Astrocyte (in vitro differentiated cells and primary cell): ENCODE measurements around the gene C19orf38. TPM values are rescaled to one million over a fixed set of nuclear protein-coding genes. Genes with fewer than 3 reads are reported as not detected.

Experiments
- DNase-seq: peaks from one replicate; pipeline ENCODE4 v3.0.0-alpha.2; 2010; ENCODE audit warnings: low read depth
- FAIRE-seq: peaks from 2 replicates; lab custom pipeline; 2011; peaks lifted over from hg19 to GRCh38; lab: Jason Lieb, UNC
- H2AFZ ChIP-seq: 2 replicates; pipeline ENCODE4 v1.6.0; 2012; ENCODE audit warnings: low read depth, low read length, inconsistent platforms
- H3K27ac ChIP-seq: 2 replicates; pipeline ENCODE4 v1.5.1; 2011; ENCODE audit warnings: low read depth, low read length, inconsistent platforms
- H3K27me3 ChIP-seq: 2 replicates; pipeline ENCODE4 v1.6.0; 2011; ENCODE audit warnings: low read length, inconsistent platforms; ENCODE audit not compliant: insufficient read depth
- H3K36me3 ChIP-seq: 2 replicates; pipeline ENCODE4 v1.5.1; 2011; ENCODE audit warnings: low read length, inconsistent platforms; ENCODE audit not compliant: insufficient read depth
- H3K4me1 ChIP-seq: 2 replicates; pipeline ENCODE4 v1.5.1; 2011; ENCODE audit warnings: low read length, inconsistent platforms; ENCODE audit not compliant: insufficient read depth
- H3K4me2 ChIP-seq: 2 replicates; pipeline ENCODE4 v1.6.0; 2012; ENCODE audit warnings: low read length, inconsistent platforms
- H3K4me3 ChIP-seq: 2 replicates; pipeline ENCODE4 v1.5.1; 2011; ENCODE audit warnings: low read depth, mild to moderate bottlenecking, low read length, inconsistent platforms; ENCODE audit not compliant: insufficient read depth
- H3K79me2 ChIP-seq: 2 replicates; pipeline ENCODE4 v1.6.0; 2012; ENCODE audit warnings: mild to moderate bottlenecking, low read length, inconsistent platforms; ENCODE audit not compliant: insufficient read depth
- H3K9ac ChIP-seq: 2 replicates; pipeline ENCODE4 v1.6.0; 2012; ENCODE audit warnings: mild to moderate bottlenecking, low read length, inconsistent platforms
- H3K9me3 ChIP-seq: 2 replicates; pipeline ENCODE4 v1.5.1; 2012; ENCODE audit warnings: low read depth, mild to moderate bottlenecking, low read length, inconsistent platforms; ENCODE audit not compliant: insufficient read depth
- H4K20me1 ChIP-seq: 2 replicates; pipeline ENCODE4 v1.6.0; 2012; ENCODE audit warnings: low read length, inconsistent platforms; ENCODE audit not compliant: insufficient read depth
- H3K27ac Mint-ChIP-seq: one replicate; pipeline ENCODE4 v1.8.0; 2021; ENCODE audit warnings: mild to moderate bottlenecking, mixed read lengths; ENCODE audit not compliant: unreplicated experiment
- H3K27me3 Mint-ChIP-seq: one replicate; pipeline ENCODE4 v1.8.0; 2021; ENCODE audit warnings: low read depth, mixed read lengths; ENCODE audit not compliant: unreplicated experiment
- H3K36me3 Mint-ChIP-seq: one replicate; pipeline ENCODE4 v1.8.0; 2021; ENCODE audit warnings: low read depth, mixed read lengths; ENCODE audit not compliant: unreplicated experiment
- H3K4me1 Mint-ChIP-seq: one replicate; pipeline ENCODE4 v1.8.0; 2021; ENCODE audit warnings: low read depth, mixed read lengths; ENCODE audit not compliant: unreplicated experiment
- H3K4me3 Mint-ChIP-seq: one replicate; pipeline ENCODE4 v1.8.0; 2021; ENCODE audit warnings: mild to moderate bottlenecking, moderate library complexity, mixed read lengths; ENCODE audit not compliant: unreplicated experiment
- H3K9me3 Mint-ChIP-seq: one replicate; pipeline ENCODE4 v1.8.0; 2021; ENCODE audit warnings: mild to moderate bottlenecking, mixed read lengths; ENCODE audit not compliant: unreplicated experiment
- EZH2 ChIP-seq: IDR thresholded peaks from 2 replicates; pipeline ENCODE4 v1.6.1; 2012; ENCODE audit warnings: mild to moderate bottlenecking, low read length, inconsistent platforms; ENCODE audit not compliant: insufficient read depth
- total RNA-seq: library from RNA; stranded (reverse); gene quantifications from 2 replicates; pipeline ENCODE4 v1.2.1, GENCODE V29; 2021
- TF ChIP-seq, protein P1 (sequence below): IDR thresholded peaks from 2 replicates; pipeline ENCODE4 v1.5.1; 2011; ENCODE audit warnings: low read depth, mild to moderate bottlenecking, inconsistent platforms, low read length, moderate library complexity; ENCODE audit not compliant: insufficient read depth

C19orf38 gene
- total RNA-seq, 1 donor from 2014 or later, result 0.23 TPM

DNA sequence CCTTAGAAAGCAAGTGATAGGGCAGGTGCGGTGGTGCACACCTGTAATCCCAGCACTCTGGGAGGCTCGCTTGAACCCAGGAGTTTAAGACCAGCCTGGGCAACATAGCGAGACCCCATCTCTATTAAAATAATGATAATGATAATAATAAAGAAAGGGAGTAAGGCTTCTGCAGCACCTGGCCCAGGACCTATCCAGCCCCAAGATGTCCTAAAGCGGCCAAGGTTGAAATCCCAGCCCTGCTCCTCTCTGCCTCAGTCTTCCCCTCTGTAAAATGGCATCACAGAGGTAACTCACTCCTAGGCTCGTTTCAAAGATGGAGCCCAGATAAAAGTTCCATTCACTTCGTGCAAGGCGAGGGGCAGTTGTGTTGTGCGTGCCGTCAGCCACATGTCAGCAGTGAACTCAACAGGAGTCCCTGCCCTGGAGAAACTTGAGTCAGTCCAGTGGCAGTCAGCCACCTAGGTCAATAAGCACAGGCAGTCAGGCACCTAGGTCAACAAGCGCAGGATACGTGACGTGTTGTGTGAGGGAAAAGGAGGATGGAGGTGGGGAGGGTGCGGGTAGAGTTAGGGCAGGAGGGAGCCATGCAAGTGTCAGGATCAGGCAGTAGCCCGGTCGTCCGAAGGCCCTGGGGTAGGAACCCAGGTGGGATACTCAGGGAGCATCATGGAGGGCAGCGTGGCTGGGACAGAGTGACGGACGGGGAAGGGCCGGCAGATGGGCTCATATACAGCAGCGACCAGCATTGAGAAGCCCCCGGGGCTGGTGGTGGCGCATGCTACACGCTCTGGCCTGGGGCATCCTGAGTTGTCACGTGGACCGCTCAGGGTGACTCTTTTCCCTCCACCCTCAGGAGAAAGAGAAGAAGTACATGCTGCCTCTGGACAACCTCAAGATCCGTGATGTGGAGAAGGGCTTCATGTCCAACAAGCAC lies 28.8 kb upstream of the C19orf38 start:
- FAIRE-seq (no peak), DNase-seq (no peak)
- Histone ChIP-seq H3K36me3 (peaks cover 13% of the 10 kb centered on the region), H3K9ac (no peak overlapping the region), H3K4me2 (no peak overlapping the region), H3K4me1 (peaks cover 26% of the 10 kb centered on the region), H2AFZ (no peak overlapping the region), H4K20me1 (no peaks in the 10 kb centered on the region), H3K27me3 (no peaks in the 10 kb centered on the region), H3K27ac (no peak overlapping the region), H3K4me3 (no peak overlapping the region), H3K79me2 (peaks cover 27% of the 10 kb centered on the region), H3K9me3 (no peaks in the 10 kb centered on the region)
- Mint-ChIP-seq H3K27me3 (no peaks in the 10 kb centered on the region), H3K27ac (peak overlapping the region; percentile 41), H3K9me3 (no peaks in the 10 kb centered on the region), H3K4me3 (no peak overlapping the region), H3K4me1 (peaks cover 9% of the 10 kb centered on the region), H3K36me3 (peaks cover 24% of the 10 kb centered on the region)
- TF ChIP-seq EZH2, result no peak

DNA sequence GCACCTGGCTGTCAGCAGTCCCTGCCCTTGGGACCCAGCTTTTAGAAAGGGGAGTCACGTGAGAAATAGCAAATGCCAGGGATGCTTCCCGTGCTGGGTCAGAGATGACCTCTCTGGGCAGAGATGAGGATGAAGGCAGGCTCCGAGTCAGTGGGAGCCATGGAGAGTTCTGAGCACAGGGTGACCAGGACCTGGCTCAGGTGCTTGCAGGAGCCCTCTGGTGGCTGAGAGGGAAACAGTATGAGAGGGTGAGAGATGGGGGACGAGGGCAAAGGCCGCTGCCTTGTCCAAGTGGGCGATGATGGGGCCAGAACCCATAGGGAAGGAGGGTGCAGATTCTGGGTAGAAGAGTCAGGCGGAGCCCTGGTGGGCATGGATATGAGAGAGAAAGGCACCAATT lies 28.0 kb upstream of the C19orf38 start:
- no peak overlapping the region for H3K4me3 ChIP-seq
- peaks cover 7% of the 10 kb centered on the region for H3K36me3 ChIP-seq
- no peak overlapping the region for H3K9ac ChIP-seq
- H3K4me2 ChIP-seq, result no peak overlapping the region
- H3K4me3 Mint-ChIP-seq, result no peak overlapping the region
- DNase-seq (no peak), FAIRE-seq (no peak)
- peaks cover 9% of the 10 kb centered on the region for H3K4me1 Mint-ChIP-seq
- H2AFZ ChIP-seq, result no peak overlapping the region
- peak overlapping the region; percentile 47 for H3K27ac Mint-ChIP-seq
- TF ChIP-seq EZH2, result no peak
- TF ChIP-seq, protein P1, sequence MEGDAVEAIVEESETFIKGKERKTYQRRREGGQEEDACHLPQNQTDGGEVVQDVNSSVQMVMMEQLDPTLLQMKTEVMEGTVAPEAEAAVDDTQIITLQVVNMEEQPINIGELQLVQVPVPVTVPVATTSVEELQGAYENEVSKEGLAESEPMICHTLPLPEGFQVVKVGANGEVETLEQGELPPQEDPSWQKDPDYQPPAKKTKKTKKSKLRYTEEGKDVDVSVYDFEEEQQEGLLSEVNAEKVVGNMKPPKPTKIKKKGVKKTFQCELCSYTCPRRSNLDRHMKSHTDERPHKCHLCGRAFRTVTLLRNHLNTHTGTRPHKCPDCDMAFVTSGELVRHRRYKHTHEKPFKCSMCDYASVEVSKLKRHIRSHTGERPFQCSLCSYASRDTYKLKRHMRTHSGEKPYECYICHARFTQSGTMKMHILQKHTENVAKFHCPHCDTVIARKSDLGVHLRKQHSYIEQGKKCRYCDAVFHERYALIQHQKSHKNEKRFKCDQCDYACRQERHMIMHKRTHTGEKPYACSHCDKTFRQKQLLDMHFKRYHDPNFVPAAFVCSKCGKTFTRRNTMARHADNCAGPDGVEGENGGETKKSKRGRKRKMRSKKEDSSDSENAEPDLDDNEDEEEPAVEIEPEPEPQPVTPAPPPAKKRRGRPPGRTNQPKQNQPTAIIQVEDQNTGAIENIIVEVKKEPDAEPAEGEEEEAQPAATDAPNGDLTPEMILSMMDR, result no peak
- H3K9me3 Mint-ChIP-seq, result no peaks in the 10 kb centered on the region
- peaks cover 20% of the 10 kb centered on the region for H3K79me2 ChIP-seq
- no peaks in the 10 kb centered on the region for H3K9me3 ChIP-seq
- H3K27ac ChIP-seq, result no peak overlapping the region
- H3K36me3 Mint-ChIP-seq, result peaks cover 24% of the 10 kb centered on the region
- H4K20me1 ChIP-seq, result no peaks in the 10 kb centered on the region
- peaks cover 26% of the 10 kb centered on the region for H3K4me1 ChIP-seq
- no peaks in the 10 kb centered on the region for H3K27me3 Mint-ChIP-seq
- H3K27me3 ChIP-seq, result no peaks in the 10 kb centered on the region

DNA sequence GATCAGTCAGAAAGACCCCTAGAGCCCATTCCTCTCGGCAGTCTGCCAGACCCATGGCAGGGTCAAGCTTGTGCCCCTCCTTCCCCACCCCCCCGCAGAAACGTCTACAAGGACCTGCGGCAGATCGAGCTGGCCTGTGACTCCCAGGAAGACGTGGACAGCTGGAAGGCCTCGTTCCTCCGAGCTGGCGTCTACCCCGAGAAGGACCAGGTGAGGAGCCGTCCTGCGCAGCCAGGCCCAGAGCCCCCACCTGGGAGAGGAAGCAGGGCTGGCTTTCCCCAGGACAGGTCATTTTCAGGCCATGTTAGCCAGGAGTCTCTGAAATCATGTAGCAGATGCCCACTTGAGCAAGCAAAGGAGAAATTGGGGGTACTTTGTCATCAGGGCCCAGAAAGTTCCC lies 24.5 kb upstream of the C19orf38 start:
- TF ChIP-seq, protein P1, result no peak
- TF ChIP-seq EZH2, result no peak
- Histone ChIP-seq H3K27ac (no peak overlapping the region), H2AFZ (no peak overlapping the region), H3K9me3 (no peaks in the 10 kb centered on the region), H4K20me1 (no peaks in the 10 kb centered on the region), H3K4me3 (no peak overlapping the region), H3K9ac (no peak overlapping the region), H3K27me3 (no peaks in the 10 kb centered on the region), H3K4me2 (no peak overlapping the region), H3K36me3 (peaks cover 14% of the 10 kb centered on the region), H3K4me1 (peaks cover under 1% of the 10 kb centered on the region), H3K79me2 (no peaks in the 10 kb centered on the region)
- FAIRE-seq (no peak), DNase-seq (no peak)
- no peak overlapping the region for H3K27ac Mint-ChIP-seq
- no peak overlapping the region for H3K4me3 Mint-ChIP-seq
- H3K4me1 Mint-ChIP-seq, result no peaks in the 10 kb centered on the region
- H3K9me3 Mint-ChIP-seq, result no peaks in the 10 kb centered on the region
- peaks cover 26% of the 10 kb centered on the region for H3K36me3 Mint-ChIP-seq
- no peaks in the 10 kb centered on the region for H3K27me3 Mint-ChIP-seq
